Hippocampal formation (tissue), 2 donors: ENCODE results near the gene SMURF1.

Experiments used
- DNase-seq, 2 donors: peaks; one replicate each; lab custom pipeline; 2025; lab: John Stamatoyannopoulos, UW

Gene SMURF1

DNA sequence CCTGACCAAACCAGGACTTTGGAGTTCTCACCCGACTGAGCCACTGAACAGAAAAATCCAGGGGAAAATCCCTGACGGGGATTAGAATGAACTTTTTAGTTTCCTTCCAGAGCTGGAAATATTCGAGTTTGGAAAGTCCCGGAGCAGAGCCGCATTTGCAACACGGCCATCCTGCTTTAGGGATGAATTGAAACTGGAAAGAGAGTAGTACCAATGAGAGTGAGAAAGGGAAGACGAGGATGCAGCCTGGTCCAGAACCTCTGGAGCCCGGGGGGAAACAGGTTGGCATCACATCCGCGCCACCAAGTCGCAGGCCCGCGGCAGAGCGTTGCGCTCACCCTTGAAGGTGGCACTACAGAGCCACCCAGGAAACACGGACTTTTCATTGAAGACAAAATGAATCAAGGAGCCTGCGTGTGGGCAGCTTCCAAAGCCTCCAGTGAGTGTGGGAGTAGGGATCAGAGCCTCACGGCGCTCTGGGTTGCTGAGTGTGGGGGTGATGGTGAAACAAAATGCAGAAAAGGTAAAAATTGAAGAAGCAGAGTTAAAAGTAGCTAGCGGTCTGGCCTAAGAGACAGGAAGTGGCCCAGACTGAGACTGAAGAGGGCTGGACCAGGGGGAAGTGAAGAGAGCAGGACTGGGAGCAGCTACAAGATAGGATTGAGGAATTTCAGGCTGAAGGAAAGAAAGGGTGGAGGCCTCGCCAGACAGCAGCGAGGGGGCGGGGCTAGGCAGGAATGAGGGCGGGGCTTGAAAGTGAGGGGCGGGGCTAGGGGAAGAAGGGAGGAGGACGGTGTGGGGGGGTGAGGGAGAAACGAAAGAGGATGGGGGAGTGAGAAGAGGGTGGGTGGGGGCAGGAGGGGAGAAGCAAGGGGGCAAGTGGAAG is 1.8 kb downstream of the SMURF1 start:
- peak in 1 of 2 donors; percentile 58 for DNase-seq

DNA sequence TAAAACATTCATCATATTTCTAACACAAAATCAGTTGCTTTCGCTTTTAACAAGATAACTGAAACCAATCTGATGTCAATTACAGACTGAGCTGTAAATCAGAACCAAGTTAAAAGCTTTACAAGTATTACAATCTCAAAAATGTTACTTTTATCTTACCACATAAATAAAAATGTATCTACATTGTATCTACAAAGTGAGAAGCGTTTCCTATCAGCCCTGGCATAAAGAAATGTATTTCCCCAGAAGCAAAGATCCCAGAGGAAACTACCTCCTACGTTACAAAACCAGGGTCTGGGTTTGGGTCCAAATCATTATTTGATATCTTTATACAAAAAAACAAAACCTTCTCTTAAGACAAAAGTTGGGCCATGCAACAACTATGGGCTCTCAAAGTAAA is 2.6 kb downstream of the SMURF1 start:
- no peak for DNase-seq

DNA sequence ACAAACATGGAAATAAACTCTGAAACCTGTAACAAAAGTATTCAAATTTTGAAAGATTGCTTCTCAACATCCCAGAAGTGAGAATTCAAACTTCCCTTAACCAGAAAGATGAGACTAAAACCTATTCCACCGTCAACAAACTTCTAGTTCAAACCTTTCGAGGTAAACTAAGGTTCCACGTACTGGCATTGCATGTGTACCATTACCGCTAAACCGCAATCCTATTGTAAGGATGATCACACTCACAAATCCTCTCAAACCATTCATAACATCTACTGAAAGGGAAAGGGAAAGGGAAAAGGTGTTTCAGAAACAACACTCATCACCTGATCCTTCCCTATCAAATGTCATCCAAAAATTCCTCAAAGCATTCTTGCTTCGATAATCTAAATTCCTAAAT is 3.1 kb downstream of the SMURF1 start:
- DNase-seq = no peak

- no peak for DNase-seq
Observed at GRCh38 chr7:99139036-99139435, 4.9 kb downstream of the SMURF1 start.

DNA sequence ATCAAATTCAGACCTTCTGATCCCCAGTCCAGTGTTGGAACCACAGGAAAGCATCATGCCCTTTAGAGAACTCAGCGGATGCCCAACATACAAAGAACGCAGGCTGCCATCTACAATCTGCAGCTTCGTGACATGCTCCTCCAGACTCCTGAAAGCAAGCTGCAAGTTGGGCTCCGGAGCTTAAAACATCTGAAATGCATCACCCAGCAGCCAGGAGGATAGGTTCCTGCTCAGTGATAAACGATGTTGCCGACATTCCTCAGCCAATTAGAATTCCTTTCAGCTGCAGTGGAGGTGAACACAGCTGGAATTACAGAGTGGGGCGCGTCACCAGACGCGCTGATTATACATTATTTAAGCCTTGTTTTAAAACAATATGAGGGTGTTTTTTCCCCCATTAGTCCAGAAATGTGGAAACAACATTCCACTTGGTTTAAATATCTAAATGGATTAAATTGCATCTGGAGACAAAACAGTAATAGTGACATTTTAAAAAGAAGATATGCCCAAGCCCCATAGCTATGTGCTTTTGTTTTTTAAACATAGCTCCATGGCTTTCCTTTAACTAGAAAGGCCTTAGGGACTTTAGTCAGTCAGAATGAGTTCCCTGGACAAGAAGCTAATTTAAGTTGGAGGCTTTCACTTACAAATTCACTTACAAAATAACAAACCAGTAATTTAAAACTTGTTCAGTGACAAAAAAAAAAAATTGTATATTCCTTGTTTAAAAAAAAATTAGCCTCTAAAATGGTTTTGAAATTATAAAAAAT is 6.3 kb downstream of the SMURF1 start:
- DNase-seq = no peak

GRCh38 chr7:99135938-99136337 is 8.0 kb downstream of the SMURF1 start:
- no peak for DNase-seq

GRCh38 chr7:99133766-99134564 is 9.9 kb downstream of the SMURF1 start:
- no peak for DNase-seq

GRCh38 chr7:99132595-99133321 is 11.2 kb downstream of the SMURF1 start:
- DNase-seq = no peak

DNA sequence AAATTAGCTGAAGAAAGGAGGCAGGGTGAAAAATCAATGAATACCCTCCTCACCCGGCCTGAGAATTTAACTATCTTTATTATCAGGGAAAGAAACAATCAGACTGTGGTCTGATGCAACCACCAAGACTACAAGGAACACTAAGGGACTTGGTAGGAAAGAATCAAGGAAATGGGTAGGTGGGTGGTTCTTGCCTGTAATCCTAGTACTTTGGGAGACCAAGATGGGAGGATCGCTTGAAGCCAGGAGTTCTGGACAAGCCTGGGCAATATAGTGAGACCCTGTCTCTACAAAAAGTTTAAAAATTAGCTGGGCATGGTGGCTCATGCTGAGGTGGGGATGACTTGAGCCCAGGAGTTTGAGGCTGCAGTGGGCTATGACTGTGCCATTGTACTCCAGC is 12.6 kb downstream of the SMURF1 start:
- DNase-seq = no peak

DNA sequence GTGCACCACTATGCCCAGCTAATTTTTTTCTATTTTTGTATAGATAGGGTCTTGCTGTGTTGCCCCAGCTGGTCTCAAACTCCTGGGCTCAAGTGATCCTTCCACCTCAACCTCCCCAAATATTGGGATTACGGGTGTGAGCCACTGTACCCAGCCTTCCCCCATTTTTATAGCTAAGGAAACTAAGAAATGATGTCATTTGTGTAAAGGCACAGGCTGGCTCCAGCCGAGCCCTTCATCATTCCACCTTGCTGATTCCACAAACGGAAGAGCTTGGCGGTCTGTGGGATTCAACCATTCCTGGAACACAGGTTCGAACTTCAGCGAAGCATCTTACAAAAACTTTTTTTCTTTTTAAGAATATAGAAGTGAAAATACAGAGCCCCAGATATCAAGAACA is 14.4 kb downstream of the SMURF1 start:
- DNase-seq = no peak

DNA sequence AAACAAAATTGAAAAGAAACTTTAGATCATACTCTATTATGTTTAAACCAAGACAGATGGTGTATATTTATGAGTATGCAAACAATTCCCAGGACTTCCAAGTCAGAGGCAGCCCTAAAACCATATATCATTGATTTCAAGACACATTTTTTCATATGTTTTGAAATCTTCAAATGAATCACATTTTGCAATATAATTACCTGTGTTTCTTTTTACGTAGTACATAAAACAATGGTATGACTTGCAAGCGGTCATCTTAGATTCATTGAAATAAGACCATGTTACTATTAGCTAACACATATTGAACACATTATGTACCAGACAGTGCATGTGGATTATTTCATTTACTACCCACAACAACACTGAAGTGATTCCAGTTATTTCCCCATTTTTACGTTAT is 14.9 kb downstream of the SMURF1 start:
- no peak for DNase-seq

DNA sequence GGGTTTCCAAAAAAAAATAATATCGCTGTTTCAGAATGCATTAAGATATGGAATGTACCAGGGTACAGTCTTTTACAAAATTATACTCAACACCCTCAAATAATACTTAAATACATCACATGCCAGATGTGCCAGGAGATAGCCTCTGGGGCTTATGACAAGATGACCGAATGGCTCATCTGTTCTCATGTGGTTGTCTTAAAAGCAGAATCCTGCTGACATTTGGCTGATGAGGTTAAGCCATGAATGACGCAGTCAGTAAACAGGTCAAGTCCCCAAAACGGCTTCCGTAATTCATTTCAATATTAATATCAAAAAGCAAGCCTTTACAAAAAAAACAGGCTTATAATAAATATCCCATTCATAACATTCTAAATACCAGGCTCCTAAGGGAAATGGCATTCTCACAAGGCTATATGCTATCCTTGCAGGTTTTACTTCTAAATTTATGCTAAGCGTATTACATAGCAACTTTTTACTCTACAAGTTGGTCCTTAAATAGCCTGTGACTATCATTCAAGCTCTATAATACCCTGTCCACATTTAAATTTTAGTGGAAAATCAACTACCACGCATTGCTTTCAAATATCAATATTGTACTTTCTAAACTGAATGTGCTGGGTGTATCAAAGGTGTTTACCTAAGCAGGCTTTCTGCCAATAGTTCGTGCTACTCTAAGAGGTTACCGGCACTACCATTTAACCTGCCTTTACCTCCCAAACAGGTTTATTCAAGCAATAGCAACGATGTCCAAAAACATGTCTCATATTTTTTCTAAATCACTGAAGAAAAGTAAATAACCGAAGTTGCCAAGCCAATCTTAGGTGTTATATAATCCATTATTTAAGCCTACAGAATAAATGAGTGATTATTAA is 15.6 kb downstream of the SMURF1 start:
- no peak for DNase-seq

DNA sequence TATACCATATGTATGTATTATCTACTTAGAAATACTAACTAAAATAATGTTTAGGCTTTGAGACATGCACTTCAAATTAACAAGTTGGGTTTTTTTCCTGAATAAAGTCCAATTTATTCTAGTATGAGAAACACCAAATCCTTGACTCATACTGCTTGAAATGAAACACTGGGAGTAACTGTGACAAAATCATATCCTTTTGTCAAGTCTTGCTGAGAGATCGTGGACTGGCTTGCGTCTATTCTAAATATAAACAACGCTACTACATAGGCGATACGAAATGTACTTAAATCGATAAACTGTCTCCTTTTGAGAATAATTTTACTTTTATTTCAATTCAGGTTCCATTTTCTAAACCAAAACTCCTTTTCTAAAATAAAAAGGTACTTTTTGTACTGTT is 16.3 kb downstream of the SMURF1 start:
- no peak for DNase-seq

GRCh38 chr7:99126921-99127553 is 16.9 kb downstream of the SMURF1 start:
- no peak for DNase-seq

DNA sequence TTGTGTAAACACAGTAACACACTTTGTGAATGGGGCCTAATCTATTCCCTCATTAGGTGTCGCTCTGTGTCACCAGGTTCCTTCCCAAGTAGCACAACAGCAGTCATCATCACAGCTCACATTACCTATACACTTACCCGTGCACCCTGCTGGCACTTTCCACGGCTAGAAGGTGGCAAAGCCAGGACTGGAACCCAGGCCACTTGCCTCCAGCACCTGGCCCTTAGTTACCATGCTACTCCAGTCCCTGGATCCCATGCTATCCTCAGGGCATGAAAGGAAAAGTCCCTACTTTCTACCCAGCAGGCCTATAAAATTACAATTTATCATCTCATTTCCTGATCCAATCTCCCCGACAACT is 18.4 kb downstream of the SMURF1 start:
- no peak for DNase-seq

GRCh38 chr7:99124751-99125504 is 19.0 kb downstream of the SMURF1 start:
- no peak for DNase-seq

DNA sequence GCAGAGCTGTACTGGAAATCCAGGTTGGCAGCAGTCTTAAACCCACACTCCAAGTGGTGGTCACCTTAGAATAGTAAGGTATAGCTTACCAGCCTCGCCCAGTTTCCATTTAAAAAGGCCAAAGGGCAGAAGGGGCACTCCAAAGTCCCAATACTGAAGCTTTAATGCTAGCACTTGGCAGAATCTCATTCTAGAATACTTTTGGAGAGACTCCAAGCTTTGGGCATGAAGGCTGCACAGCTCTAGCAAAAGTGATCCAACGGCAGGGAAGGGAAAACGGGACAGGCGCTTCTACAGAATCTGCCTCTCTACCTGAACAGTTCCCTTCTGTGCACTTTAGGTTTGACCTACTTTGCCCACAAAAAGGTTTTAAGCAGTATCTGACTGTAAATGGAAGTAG is 19.7 kb downstream of the SMURF1 start:
- no peak for DNase-seq

DNA sequence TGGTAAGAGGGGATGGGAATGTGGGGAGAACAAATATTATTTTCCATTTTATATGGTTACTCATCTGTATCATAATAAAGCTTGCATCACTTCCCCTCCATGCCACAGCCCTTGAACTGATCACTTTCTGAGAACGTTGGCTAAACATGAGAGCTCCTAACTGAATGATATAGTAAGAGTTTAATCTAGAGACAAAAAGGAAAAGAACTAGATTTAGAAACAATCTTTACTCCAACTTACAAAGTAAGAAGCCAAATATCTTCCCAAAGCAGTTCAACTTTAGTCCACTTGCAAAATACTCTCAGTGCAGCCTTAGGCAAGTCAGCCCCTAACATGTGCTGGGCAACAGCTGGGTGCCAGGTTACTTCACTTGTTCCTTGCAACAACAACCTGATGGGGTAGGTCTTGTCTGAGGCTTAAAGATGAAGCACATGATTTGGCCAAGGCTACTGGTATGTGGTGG is 20.3 kb downstream of the SMURF1 start:
- DNase-seq = no peak

DNA sequence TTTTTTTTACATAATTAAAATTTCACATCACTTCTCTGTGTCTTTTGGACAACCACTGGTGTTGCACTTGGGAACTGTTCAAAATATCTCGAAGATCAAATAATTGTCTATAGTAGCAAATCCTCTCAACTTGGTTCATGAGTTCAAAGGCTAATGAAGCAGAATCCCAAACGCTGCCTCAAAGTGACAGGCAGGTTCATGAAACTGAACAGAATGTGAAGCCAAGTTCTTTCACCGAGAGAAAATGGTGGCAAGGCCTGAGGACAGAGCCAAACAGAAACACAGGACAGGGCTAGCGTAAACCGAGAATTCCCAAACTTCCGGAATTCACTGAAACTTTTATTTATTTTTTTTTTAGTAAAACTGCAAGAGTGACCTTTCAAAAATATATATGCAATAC is 21.1 kb downstream of the SMURF1 start:
- no peak for DNase-seq
